PC-3 (cell line): ENCODE data around the gene PEPD. TPM values are rescaled to one million over a fixed set of nuclear protein-coding genes. Genes with fewer than 3 reads are reported as not detected.

Experiments used
- ATAC-seq: fragments of 200-7000 bp; cut with Tn5 transposase; 2 replicates; pipeline ENCODE4 v1.9.1; 2020; ENCODE audit warnings: mild to moderate bottlenecking, moderate library complexity
- BruUV-seq: library from RNA; stranded (reverse); fragments of 400-500 nt; replicated peaks from 2 replicates; lab custom pipeline; 2021; lab: Mats Ljungman, UMichigan
- CTCF ChIA-PET: fragments of 300-600 bp; sonication (Branson Sonifier 250); formaldehyde crosslinking; loops from one replicate; lab custom pipeline; 2022; ENCODE audit warnings: antibody characterized with exemption; lab: Charles Lee
- POLR2A ChIA-PET: fragments of 300-600 bp; sonication (Branson Sonifier 250); formaldehyde crosslinking; loops from one replicate; lab custom pipeline; 2022; ENCODE audit warnings: antibody characterized with exemption; ENCODE audit not compliant: unreplicated experiment; lab: Charles Lee
- DNase-seq: peaks from one replicate; pipeline ENCODE4 v3.0.0-alpha.2; 2015
- H2AFZ ChIP-seq: fragments of 300-600 bp; sonication (generic); 2 replicates; pipeline ENCODE4 v1.6.0; 2016; ENCODE audit warnings: antibody characterized with exemption, low read length
- H3F3A ChIP-seq: fragments of 300-600 bp; sonication (generic); one replicate; pipeline ENCODE4 v1.6.0; 2017; ENCODE audit warnings: antibody characterized with exemption, low read length, control low read depth, mild to moderate bottlenecking; ENCODE audit not compliant: unreplicated experiment
- H3K27ac ChIP-seq: fragments of 300-600 bp; sonication (generic); 2 replicates; pipeline ENCODE4 v1.5.1; 2016; ENCODE audit warnings: mild to moderate bottlenecking, low read length
- H3K27me3 ChIP-seq: fragments of 300-600 bp; sonication (generic); 2 replicates; pipeline ENCODE4 v1.6.1; 2016; ENCODE audit warnings: low read length, mixed read lengths
- H3K36me3 ChIP-seq: fragments of 300-600 bp; sonication (generic); 2 replicates; pipeline ENCODE4 v1.6.1; 2016; ENCODE audit warnings: low read depth, mixed run types, low read length, mixed read lengths
- H3K4me1 ChIP-seq: fragments of 300-600 bp; sonication (generic); 2 replicates; pipeline ENCODE4 v1.5.1; 2016; ENCODE audit warnings: low read length; ENCODE audit not compliant: insufficient read depth
- H3K4me2 ChIP-seq: fragments of 300-600 bp; sonication (generic); 2 replicates; pipeline ENCODE4 v1.6.0; 2016; ENCODE audit warnings: low read length
- H3K4me3 ChIP-seq: fragments of 300-600 bp; sonication (generic); 2 replicates; pipeline ENCODE4 v1.5.1; 2016; ENCODE audit warnings: mild to moderate bottlenecking, low read length, mixed read lengths
- H3K79me2 ChIP-seq: fragments of 300-600 bp; sonication (generic); 2 replicates; pipeline ENCODE4 v1.6.1; 2017; ENCODE audit warnings: low read length, mixed read lengths
- H3K9ac ChIP-seq: fragments of 300-600 bp; sonication (generic); 2 replicates; pipeline ENCODE4 v1.6.0; 2016; ENCODE audit warnings: mild to moderate bottlenecking, low read length
- H3K9me2 ChIP-seq: fragments of 300-600 bp; sonication (generic); replicated peaks from 2 replicates; pipeline ENCODE4 v1.6.1; 2016; ENCODE audit warnings: mixed run types, low read length, mixed read lengths
- H3K9me3 ChIP-seq: fragments of 300-600 bp; sonication (generic); 2 replicates; pipeline ENCODE4 v1.6.1; 2016; ENCODE audit warnings: low read length, mixed read lengths
- H4K20me1 ChIP-seq: fragments of 300-600 bp; sonication (generic); 2 replicates; pipeline ENCODE4 v1.6.1; 2016; ENCODE audit warnings: low read length, mixed read lengths
- EZH2 ChIP-seq: fragments of 300-600 bp; sonication (generic); IDR thresholded peaks from one replicate; pipeline ENCODE4 v1.6.1; 2017; ENCODE audit warnings: antibody characterized with exemption, mild to moderate bottlenecking, low read length; ENCODE audit not compliant: unreplicated experiment
- EZH2phosphoT487 ChIP-seq: fragments of 300-600 bp; sonication (generic); IDR thresholded peaks from 2 replicates; pipeline ENCODE4 v1.6.1; 2018; ENCODE audit warnings: mild to moderate bottlenecking, antibody characterized with exemption, low read length, borderline replicate concordance
- intact Hi-C: fragments of 100-400 bp; cut with micrococcal nuclease; formaldehyde crosslinking; loops from 2 replicates; pipeline ENCODE4 v1.9.0; 2023
- total RNA-seq: library from RNA; depleted of rRNA; stranded (reverse); fragments of >200 nt; gene quantifications from 2 replicates; pipeline ENCODE4 v1.2.3, GENCODE V29; 2014
- TF ChIP-seq, protein P1 (sequence below): fragments of 300-600 bp; sonication (generic); conservative IDR thresholded peaks from 2 replicates; pipeline ENCODE4 v1.5.1; 2017; ENCODE audit warnings: antibody characterized with exemption, low read depth, mild to moderate bottlenecking, low read length

The PEPD gene
- total RNA-seq, 1 experiment from 2014 or later = 53.4 TPM

GRCh38 chr19:33392341-33393285 is 129.0 kb downstream of the PEPD start:
- TF ChIP-seq, protein P1, sequence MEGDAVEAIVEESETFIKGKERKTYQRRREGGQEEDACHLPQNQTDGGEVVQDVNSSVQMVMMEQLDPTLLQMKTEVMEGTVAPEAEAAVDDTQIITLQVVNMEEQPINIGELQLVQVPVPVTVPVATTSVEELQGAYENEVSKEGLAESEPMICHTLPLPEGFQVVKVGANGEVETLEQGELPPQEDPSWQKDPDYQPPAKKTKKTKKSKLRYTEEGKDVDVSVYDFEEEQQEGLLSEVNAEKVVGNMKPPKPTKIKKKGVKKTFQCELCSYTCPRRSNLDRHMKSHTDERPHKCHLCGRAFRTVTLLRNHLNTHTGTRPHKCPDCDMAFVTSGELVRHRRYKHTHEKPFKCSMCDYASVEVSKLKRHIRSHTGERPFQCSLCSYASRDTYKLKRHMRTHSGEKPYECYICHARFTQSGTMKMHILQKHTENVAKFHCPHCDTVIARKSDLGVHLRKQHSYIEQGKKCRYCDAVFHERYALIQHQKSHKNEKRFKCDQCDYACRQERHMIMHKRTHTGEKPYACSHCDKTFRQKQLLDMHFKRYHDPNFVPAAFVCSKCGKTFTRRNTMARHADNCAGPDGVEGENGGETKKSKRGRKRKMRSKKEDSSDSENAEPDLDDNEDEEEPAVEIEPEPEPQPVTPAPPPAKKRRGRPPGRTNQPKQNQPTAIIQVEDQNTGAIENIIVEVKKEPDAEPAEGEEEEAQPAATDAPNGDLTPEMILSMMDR = no peak
- TF ChIP-seq EZH2phosphoT487 (no peak), EZH2 (no peak)
- Histone ChIP-seq H3K9ac (no peak overlapping the region), H3K27ac (no peak overlapping the region), H3K36me3 (no peaks in the 10 kb centered on the region), H3K27me3 (no peaks in the 10 kb centered on the region), H3K4me2 (no peak overlapping the region), H3K9me2 (no peaks in the 10 kb centered on the region), H3K79me2 (no peaks in the 10 kb centered on the region), H3K9me3 (no peaks in the 10 kb centered on the region), H3F3A (no peaks in the 10 kb centered on the region), H4K20me1 (no peaks in the 10 kb centered on the region), H2AFZ (no peak overlapping the region), H3K4me3 (no peak overlapping the region), H3K4me1 (no peaks in the 10 kb centered on the region)
- CTCF ChIA-PET = no interaction called here
- no TSS peak for BruUV-seq
- ATAC-seq = no peak
- POLR2A ChIA-PET = no interaction called here
- no peak for DNase-seq
- intact Hi-C loops = no loop called here

- no peaks in the 10 kb centered on the region for H3K36me3 ChIP-seq
These were observed 129.9 kb downstream of the PEPD start for GRCh38 chr19:33391631-33392249.

More at GRCh38 chr19:33391631-33392249, 129.9 kb downstream of the PEPD start:
- intact Hi-C loops = no loop called here
- no peak overlapping the region for H3K4me3 ChIP-seq
- H3F3A ChIP-seq = no peaks in the 10 kb centered on the region
- BruUV-seq = no TSS peak
- H3K27ac ChIP-seq = no peak overlapping the region
- no peaks in the 10 kb centered on the region for H3K9me3 ChIP-seq
- no peak overlapping the region for H3K4me2 ChIP-seq
- POLR2A ChIA-PET = no interaction called here
- no peaks in the 10 kb centered on the region for H3K79me2 ChIP-seq
- no peak overlapping the region for H2AFZ ChIP-seq
- TF ChIP-seq EZH2 = no peak
- TF ChIP-seq, protein P1 = no peak
- TF ChIP-seq EZH2phosphoT487 = no peak
- no peaks in the 10 kb centered on the region for H4K20me1 ChIP-seq
- ATAC-seq = no peak
- no peaks in the 10 kb centered on the region for H3K27me3 ChIP-seq
- CTCF ChIA-PET = no interaction called here
- no peak for DNase-seq
- H3K4me1 ChIP-seq = no peaks in the 10 kb centered on the region
- no peak overlapping the region for H3K9ac ChIP-seq
- H3K9me2 ChIP-seq = no peaks in the 10 kb centered on the region
